HG02970 (cell line): Measurements from ENCODE around the gene TEAD4.

Experiments
- ATAC-seq: cut with Tn5 transposase; IDR thresholded peaks from one replicate; pipeline ENCODE4 v1.9.1; 2021; ENCODE audit warnings: mild to moderate bottlenecking, moderate library complexity, moderate number of reproducible peaks; ENCODE audit not compliant: unreplicated experiment, low FRiP score

TEAD4 gene

DNA sequence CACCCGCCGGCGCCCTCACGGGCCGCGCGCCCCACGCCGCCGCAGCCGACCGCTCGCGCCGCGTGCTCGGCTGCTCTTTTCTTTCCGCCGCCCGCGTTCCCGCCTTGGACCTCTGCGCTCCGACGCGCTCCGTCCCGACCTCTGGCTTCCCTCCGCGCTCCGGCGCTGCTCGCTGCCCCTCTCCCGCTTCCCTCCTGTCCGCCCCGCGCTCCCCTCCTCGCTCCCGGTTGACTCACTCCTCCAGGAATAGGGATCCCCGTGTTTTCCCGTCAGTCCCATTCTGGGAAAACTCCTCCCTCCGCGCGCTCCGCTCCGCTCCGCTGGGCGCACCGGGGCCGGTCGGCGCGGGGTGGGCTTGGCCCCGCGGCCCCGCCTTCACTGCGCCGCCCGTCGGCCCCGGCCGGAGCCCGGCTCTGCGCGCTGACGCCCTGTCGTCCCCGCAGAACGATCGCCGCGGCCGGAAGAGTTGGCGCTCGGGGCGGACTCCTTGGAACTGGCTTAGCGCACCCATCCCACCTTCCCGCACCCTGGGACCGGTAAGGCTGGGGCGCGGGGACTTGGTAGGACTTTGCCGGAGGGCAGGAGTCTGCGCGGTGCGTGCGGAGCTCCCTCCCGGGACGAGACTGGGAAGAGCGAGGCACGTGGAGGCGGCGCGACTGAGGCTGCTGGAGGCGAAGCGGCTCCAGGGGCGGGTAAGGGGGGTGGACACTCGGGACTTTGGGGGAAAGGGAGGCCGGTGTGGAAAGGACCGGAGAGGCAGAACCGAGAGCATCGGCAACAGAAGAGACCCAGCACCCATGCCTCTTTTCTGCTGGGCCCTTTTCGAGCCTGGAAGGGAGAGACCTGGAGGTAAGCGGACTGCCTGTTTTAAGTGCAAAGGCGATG is 550 bp downstream of the TEAD4 start:
- no peak for ATAC-seq

DNA sequence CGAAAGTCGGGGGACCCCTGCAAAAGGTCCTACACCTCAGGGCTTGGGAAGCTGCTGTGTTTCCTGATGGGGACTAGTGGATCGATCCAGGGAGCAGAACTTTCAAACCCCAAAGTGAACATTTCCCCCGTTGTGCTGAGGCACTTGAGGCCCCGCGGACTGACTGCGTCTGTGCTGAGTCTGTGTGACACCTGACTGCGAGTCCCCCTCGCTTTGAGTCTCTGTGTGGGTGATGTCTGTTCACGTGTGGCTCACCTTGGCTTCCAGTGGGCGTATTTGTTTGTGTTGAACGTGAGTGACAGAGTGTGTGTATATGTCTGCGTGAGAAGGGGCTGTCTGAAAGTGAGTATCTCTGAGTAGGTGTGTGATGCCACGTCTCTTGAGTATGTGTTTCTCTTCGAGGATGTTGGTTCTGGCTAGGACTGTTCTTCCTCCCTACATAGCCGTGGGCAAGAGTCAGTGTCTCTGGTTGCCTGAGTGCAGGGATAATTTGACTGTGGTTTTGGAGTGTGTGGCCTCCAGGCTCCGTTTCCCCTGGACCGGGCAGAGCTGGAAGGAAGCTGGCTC is 1.3 kb downstream of the TEAD4 start:
- no peak for ATAC-seq

DNA sequence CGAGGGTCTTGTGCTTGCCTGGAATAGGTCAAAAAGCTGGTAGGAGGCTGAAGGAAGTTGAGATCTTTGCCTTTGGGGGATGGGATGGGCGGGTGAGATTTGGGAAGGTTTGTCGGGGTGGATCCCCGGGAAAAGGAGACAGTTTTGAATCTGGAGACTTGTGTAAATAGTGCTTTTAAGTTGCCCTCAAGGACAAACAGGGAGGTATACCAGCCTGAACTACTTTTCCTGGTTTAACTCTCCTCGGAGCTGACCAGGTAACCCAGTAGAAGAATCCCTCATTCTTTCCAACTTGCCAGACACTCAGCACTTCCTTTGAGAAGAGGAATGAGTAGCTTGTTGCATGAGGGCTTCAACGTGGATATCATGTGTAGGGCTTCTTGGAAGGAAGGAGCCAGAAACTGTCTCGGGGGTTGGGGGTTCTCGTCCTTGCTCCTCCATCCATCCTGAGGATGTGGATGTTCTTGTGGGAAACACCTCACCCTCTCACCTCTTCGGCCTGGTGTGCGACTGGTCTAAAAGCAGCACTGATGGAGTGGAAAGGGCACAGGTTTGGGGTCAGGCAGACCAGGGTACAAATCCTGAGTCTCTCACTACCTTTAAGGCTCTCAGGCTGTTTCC is 1.9 kb downstream of the TEAD4 start:
- no peak for ATAC-seq

DNA sequence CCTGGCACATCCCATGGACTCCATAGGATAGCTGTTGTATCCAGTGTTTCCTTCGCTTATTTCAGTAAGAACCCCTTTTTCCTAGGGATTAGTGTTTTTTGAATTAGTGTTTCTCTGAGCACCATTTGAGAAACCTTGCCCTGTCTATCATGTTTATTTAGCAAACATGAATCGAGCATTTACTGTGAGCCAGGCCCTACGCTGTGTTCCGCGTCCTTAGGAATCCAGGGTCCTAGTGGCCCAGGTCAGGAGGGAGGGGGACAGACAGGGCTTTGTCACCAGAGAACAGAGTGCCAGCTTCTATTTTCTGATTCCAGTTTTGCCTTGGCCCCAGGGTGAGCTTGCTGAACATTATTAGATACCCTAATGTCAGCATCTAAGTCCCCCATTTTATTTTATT is 2.5 kb downstream of the TEAD4 start:
- ATAC-seq: no peak

DNA sequence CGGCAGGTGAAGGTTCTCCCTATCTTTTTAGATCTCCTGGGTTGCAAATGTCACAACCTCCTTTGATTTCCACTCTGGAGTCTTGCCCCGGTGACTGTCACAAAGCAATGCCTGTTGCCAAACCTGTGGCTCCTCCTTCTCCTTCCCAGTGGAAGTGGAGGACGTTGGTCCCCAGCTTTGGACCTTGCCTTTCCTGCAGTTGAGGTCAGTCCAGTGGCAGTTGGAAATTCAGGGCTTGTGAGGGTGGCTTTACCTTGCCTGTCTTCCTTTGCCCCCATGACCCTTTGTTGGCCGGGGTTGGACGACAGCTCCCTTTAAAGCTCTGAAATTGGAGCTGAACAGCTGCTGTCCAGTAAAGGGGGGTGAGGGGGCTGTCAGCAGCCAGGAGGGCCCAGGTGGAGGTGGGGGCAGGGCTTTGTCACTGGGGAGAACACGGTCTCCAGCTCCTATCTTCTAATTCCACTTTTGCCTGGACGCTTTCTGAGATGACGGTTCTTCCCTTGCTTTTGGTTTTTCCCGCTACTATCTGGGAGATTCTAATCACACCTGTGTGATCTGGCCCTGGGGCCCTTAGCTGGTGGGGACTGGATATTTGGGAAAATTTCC is 4.1 kb downstream of the TEAD4 start:
- ATAC-seq: no peak

DNA sequence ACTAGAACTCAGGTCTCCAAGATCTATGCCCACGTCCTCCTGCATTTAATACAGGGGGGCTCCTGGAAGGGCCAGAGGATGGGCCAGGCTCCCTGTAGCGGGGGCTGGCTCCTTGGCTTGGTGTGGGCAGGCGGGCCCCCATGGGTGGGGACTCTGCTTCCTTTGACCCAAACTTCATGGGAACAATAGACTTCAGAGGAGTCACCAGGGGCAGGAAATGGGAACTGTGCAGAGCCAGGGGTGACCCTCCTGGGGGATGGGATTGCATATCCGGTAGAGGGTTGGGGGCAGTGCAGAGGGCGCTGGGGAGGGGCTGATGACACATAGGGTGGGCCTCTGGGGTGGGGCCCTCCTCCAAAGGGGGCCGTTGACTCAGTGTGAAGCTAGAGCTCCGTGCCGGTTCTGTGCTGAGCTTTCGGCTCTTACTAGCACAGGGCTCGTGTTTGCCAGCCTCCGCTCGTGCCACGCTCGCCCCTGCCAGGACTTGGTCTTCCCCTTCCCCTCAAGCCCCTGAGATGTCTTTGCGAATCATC is 4.6 kb downstream of the TEAD4 start:
- ATAC-seq: no peak

DNA sequence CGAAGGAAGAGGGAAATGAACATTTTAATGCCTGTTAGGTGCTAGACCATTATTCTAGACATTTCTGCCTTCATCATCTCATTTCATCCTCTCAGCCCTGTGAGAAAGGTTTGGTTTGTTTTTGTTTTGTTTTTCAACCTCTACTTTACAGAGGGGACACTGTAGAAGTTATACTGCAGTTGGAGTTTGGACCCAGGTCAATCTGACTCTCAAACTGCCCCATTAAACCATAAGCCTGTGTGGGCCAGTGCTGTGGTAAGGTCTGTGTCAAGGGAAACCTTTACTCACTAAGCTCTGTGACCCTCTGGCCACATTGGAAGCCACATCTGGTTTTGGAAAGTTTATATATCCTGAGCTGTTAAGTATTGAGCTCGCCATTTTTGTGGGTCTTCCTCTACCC is 8.5 kb downstream of the TEAD4 start:
- no peak for ATAC-seq

DNA sequence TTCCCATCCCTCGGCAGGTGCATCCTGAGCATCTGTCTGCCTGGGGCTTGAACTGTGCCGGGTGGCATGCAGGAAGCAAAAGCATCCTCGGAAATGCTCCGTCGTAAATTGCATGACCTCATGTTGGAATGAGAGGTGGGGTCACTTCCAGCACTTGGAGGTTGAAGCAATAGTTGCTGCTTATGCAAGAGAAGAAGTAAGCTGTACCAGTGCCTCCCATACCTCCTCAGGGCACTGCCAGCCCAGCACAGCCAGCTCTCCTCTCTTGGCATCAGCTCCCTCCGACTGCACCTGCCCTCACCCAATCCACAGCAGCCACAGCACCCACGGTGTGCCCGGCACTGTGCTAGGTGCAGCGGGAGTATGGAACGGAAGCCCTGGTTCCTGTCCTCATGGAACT is 11.5 kb downstream of the TEAD4 start:
- ATAC-seq: no peak

DNA sequence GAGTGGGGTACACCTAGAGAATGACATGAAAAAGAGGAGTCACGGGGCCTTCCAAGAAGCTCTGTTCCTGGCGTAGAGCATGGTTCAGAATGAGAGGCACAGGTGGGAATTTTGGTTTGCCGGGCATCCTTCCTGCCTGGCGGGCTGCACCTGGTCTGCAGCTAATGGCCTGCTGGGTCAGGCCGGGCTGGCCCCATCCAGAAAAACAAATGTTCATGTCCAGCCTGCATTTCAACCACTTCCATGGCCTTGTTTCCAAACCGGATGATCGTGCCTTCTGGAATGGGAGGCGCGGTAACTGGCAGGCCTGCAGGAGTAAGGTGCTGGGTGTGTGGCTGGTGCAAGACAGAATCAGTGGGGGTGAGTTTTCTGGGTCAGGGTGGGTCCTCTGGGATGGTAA is 14.4 kb downstream of the TEAD4 start:
- ATAC-seq: no peak

DNA sequence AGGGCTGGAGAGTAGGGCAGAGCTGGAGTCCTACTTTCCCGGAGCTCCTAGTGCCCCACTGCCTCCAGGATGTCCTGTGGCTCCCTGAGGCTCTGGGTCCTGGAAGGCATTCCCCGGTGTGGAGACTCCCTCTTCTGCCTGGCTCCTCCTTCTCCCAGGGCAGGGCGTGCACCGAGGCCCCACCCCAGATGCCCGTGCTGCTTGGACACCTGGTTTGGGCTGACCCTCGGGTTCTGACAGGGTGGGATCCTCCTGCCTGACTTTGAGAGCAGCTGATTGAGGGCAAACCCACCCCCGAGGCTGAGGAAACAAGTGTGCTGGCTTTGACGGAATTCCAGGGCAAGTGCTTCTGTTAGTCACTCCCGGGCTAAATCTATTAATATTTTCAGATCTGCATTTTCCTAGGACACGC is 15.4 kb downstream of the TEAD4 start:
- ATAC-seq: no peak

DNA sequence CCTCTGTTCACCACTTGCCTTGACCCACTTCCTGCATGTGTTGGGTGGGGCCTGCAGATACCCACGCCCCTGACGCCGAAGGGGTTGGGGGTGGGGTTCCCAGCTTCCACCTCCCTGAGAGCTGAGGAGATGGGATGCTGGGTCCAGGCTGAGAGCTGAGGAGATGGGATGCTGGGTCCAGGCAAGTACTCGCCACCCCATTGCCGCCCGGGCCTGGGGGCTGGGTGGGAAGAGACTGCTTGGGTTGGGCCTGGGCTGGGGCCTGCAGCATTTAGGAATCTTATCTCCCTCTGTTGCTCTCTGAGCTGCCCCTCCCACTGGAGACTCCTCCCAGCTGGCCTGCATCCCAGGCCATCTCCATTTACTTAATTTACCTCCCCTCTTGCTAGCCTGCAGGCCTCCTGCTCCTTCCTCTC is 17.4 kb downstream of the TEAD4 start:
- no peak for ATAC-seq

DNA sequence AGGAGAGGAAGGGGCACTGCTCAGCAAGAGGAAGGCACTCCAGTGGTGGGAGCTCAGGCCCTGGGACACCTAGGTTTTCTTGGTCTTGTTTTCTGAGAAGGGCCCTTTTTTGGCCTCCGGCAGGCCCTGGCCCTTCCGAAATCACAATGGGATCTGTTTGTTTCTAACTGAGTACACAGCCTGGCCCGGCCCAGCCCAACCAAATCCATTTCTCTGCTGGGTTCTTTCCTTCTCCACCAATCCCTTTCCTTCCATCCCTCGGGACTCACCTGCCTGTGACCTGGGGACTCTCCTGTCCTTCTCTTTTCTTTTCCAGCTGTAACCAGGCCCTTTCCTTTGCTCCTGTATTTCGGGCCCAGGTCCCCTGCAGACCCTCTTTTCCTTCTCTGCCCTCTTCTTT is 18.6 kb downstream of the TEAD4 start:
- no peak for ATAC-seq

DNA sequence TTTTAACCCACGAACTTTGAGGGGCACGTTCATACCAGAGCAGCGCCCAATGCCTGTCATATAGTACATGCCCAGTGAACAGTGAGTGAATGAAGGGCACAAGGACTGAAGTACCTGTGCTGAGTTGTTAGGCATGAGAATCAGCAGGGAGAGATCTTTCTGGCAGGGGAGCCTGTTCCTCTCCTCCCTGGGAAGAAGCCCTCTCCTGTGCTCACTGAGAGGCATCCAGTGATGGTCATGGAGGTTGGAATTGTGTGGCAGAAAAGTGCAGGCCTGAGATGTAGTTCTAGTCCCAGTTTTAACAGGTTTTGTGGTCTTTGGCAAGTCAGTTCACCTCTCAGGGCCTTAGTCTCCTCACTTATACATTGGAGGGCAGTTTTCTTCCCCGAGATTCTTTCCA is 20.6 kb downstream of the TEAD4 start:
- no peak for ATAC-seq

DNA sequence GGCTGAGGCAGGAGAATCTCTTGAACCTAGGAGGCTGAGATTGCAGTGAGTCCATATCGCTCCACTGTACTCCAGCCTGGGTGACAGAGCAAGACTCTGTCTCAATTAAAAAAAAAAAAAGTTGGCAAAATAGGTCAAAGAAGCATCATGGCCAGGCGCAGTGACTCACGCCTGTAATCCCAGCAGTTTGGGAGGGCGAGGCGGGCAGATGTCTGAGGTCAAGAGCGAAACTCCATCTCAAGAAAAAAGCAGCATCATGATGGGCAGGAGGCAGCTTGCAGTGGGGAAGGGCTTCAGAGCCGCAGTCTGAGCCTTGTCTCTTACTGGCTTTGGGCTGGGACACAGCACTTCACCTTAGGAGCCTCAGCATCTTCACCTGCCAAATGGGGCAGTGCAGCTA is 21.4 kb downstream of the TEAD4 start:
- ATAC-seq: no peak

DNA sequence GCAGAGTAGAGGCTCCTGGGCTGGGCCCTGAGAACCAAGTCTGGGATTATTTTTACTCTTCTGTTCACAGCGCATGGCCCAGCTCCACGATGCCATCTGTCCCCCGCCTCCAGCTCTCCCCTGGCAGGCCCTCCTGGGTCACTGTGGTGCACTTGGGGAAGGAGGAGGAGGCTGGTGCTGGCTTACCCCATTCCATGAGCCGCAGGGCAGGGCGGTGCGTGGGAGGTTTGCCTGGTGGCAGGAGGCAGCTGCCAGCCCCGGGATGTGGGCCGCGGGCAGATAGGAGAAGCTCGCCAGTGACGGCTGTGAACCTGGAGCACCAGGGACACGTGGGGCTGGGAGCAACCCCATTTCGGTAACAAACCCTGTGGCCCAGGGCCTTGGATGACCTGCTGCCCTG is 23.2 kb downstream of the TEAD4 start:
- ATAC-seq: no peak

DNA sequence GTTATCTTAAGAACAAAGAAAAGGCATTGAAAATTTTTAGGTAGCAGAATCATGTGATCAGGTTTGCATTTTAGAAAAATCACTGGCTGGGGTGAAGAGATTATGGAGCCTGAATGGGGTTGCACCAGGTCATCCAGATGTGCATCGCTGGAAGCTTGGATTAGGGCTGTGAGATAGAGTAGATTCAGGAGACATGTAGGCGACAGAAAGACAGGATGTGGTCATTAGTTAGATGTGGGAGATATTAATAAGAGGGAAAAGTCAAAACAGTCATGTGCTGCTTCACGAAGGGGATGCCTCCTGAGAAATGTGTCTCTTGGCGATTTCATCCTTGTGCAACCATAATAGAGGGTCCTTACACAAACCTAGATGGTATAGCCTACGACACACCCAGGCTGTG is 25.1 kb downstream of the TEAD4 start:
- ATAC-seq: no peak

DNA sequence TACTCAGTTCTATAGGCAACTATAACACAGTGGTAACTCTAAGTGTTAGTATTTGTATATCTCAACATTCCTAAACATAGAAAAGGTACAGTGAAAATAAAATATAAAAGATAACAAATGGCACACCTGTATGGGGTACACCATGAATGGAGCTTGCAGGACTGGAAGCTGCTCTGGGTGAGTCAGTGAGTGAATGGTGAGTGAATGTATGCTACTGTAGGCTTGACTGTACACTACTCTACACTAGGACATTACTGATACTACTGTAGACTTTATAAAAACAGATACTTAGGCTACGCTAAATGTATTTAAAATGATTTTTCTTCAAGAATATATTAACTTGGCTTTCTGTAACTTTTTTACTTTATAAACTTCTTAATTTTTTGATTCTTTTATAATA is 25.5 kb downstream of the TEAD4 start:
- ATAC-seq: no peak

DNA sequence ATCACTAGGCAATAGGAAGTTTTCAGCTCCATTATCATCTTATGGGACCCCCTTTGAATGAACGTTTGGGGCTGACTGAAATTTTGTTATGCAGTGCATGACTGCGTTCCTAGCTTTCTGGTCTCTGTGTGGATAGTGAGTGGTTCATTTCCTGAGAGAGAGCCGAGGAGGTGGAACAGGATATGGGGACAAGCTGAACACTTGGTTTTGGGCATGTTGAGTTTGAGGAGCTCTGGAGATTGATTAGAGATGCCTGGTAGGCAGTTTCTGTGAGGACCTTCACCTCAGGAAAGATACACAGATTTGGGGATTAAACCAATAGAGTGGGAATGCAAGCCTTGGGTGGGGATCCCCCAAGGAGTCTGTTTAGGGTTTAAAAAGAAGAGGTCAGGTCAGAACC is 27.7 kb downstream of the TEAD4 start:
- ATAC-seq: no peak

DNA sequence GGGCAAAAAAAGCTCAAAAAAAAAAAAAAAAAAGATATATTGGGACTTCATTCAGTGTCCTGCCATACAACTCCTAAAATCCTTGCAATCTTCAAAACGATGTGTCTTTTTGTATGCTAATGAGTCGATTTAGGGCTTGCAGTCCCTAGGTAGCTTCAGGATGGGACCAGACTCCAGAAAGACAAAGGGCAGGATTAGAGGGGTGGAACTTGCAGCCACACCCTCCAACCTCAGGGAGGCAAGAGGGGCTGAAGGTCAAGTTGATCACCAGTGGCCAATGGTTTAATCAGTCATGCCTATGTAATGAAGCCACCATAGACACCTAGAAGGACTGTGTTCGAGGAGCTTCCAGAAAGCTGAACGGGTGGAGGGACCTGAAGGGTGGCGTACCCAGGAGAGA is 29.3 kb downstream of the TEAD4 start:
- no peak for ATAC-seq

DNA sequence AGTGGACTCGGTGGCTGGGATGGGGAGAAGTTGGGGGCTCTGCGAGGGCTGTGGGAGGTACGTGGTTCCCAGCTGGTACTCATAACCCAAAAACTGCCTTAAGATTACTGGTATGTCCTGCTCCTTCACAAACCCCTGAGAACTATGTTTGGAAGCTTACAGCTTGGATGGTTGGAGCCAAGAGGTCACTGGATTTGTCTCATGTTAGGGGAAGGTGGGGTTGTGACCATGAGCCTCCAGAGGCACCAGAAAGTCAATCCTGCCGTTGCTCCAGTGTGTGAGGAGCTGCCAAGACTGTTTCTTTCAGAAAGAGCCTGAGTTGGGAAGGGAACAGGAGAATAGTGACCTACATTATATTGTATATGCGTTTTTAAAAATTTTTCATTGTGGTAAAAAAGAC is 33.5 kb downstream of the TEAD4 start:
- no peak for ATAC-seq

DNA sequence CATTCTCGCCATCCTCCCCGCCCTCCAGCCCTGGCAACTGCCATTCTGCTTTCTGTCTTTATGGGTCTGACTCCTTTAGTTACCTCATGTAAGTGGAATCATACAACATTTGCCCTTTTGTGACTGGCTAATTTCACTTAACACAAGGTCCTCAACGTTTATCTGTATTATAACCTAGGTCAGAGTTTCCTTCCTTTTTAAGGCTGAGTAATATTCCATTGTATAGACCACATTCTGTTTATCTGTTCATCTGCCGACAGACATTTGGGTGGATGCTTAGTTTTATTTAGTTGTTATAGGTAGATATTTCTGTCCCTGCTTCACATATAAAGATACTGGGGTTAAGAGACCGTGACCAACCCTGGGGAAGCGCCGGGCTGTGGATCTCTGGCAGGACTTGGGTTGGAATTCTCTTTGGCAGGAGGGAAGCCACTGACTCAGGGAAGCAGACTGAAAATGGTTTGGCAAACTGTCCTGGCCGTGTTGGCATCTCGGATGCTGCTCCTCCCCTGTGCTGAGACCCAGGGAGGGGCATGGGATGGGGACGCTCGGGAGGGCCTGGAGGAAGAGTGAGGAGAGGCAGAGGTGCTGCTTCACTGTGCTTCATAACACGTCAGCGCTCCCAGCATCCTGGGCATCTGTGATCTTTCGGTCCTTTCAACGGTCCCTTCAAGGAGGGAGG is 38.9 kb downstream of the TEAD4 start:
- no peak for ATAC-seq
